SK-N-SH (cell line): ENCODE data around the gene TJAP1.

Experiments
- EP300 ChIP-seq, 2 experiments: IDR thresholded peaks; 2 replicates each; pipeline versions ENCODE4 v1.4.0 to v1.6.1; 2012; ENCODE audit warnings: borderline replicate concordance in 1 of 2, low read depth in 1 of 2, low read length in 1 of 2
- EZH2phosphoT487 ChIP-seq: fragments of 200-600 bp; sonication (generic); IDR thresholded peaks from 2 replicates; pipeline ENCODE4 v1.6.1; 2017; ENCODE audit warnings: low read depth, mixed run types, mild to moderate bottlenecking, antibody characterized with exemption, moderate library complexity, borderline replicate concordance
- POLR2AphosphoS5 ChIP-seq: IDR thresholded peaks from 2 replicates; pipeline ENCODE4 v1.6.1; 2012; ENCODE audit warnings: low read depth, low read length
- SMC3 ChIP-seq: IDR thresholded peaks from 2 replicates; pipeline ENCODE4 v1.6.1; 2012; ENCODE audit warnings: low read depth, low read length, improper control_type of control experiment
- YY1 ChIP-seq: IDR thresholded peaks from 2 replicates; pipeline ENCODE4 v1.4.0; 2012; ENCODE audit warnings: low read depth, mild to moderate bottlenecking
- TF ChIP-seq, protein P1 (sequence below): fragments of 200-600 bp; sonication (generic); IDR thresholded peaks from 2 replicates; pipeline ENCODE4 v1.6.1; 2017; ENCODE audit warnings: antibody characterized with exemption, mild to moderate bottlenecking, moderate library complexity
- TF ChIP-seq, protein P2 (sequence below): fragments of 150-350 bp; IDR thresholded peaks from 2 replicates; pipeline ENCODE4 v1.6.1; 2017; ENCODE audit warnings: antibody characterized with exemption, low read length, low read depth, borderline replicate concordance
- TF ChIP-seq, protein P3 (sequence below): fragments of 150-350 bp; IDR thresholded peaks from 2 replicates; pipeline ENCODE4 v1.6.1; 2016; ENCODE audit warnings: mild to moderate bottlenecking, low read depth, low read length
- TF ChIP-seq, protein P4 (sequence below): IDR thresholded peaks from 2 replicates; pipeline ENCODE4 v1.6.1; 2012; ENCODE audit warnings: mild to moderate bottlenecking, low read depth, low read length, moderate library complexity
- TF ChIP-seq, protein P5 (sequence below): IDR thresholded peaks from 2 replicates; pipeline ENCODE4 v1.4.0; 2012; ENCODE audit warnings: low read depth, borderline replicate concordance

DNA sequence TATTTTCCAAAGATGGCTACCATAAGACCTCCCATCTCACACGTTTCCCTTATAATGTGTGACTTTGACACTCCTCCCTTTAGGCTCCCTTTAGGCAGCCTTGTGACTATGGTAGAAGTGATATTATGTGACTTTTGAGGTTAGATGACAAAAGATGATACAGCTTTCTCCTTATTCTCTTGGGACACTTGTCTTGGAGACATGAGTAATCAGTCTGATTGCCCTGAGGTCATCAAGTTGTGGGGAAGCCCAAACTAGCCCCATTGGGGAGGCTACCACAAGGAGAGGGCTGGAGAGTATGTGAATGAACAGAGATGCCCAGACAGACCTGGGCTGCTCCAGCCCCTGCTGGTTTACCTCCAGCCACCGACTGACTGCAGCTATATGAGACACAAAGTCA lies 11.4 kb upstream of the TJAP1 start:
- TF ChIP-seq YY1 (no peak), POLR2AphosphoS5 (no peak), SMC3 (no peak), EP300 (IDR thresholded peaks at IDR 0.05; ENCODE audit: borderline replicate concordance in 1 of 2, low read depth in 1 of 2, low read length in 1 of 2) (no peak), EZH2phosphoT487 (no peak)
- TF ChIP-seq, protein P1, sequence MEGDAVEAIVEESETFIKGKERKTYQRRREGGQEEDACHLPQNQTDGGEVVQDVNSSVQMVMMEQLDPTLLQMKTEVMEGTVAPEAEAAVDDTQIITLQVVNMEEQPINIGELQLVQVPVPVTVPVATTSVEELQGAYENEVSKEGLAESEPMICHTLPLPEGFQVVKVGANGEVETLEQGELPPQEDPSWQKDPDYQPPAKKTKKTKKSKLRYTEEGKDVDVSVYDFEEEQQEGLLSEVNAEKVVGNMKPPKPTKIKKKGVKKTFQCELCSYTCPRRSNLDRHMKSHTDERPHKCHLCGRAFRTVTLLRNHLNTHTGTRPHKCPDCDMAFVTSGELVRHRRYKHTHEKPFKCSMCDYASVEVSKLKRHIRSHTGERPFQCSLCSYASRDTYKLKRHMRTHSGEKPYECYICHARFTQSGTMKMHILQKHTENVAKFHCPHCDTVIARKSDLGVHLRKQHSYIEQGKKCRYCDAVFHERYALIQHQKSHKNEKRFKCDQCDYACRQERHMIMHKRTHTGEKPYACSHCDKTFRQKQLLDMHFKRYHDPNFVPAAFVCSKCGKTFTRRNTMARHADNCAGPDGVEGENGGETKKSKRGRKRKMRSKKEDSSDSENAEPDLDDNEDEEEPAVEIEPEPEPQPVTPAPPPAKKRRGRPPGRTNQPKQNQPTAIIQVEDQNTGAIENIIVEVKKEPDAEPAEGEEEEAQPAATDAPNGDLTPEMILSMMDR = no peak
- TF ChIP-seq, protein P2, sequence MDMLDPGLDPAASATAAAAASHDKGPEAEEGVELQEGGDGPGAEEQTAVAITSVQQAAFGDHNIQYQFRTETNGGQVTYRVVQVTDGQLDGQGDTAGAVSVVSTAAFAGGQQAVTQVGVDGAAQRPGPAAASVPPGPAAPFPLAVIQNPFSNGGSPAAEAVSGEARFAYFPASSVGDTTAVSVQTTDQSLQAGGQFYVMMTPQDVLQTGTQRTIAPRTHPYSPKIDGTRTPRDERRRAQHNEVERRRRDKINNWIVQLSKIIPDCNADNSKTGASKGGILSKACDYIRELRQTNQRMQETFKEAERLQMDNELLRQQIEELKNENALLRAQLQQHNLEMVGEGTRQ = no peak
- TF ChIP-seq, protein P3, sequence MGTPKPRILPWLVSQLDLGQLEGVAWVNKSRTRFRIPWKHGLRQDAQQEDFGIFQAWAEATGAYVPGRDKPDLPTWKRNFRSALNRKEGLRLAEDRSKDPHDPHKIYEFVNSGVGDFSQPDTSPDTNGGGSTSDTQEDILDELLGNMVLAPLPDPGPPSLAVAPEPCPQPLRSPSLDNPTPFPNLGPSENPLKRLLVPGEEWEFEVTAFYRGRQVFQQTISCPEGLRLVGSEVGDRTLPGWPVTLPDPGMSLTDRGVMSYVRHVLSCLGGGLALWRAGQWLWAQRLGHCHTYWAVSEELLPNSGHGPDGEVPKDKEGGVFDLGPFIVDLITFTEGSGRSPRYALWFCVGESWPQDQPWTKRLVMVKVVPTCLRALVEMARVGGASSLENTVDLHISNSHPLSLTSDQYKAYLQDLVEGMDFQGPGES = no peak
- TF ChIP-seq, protein P4, sequence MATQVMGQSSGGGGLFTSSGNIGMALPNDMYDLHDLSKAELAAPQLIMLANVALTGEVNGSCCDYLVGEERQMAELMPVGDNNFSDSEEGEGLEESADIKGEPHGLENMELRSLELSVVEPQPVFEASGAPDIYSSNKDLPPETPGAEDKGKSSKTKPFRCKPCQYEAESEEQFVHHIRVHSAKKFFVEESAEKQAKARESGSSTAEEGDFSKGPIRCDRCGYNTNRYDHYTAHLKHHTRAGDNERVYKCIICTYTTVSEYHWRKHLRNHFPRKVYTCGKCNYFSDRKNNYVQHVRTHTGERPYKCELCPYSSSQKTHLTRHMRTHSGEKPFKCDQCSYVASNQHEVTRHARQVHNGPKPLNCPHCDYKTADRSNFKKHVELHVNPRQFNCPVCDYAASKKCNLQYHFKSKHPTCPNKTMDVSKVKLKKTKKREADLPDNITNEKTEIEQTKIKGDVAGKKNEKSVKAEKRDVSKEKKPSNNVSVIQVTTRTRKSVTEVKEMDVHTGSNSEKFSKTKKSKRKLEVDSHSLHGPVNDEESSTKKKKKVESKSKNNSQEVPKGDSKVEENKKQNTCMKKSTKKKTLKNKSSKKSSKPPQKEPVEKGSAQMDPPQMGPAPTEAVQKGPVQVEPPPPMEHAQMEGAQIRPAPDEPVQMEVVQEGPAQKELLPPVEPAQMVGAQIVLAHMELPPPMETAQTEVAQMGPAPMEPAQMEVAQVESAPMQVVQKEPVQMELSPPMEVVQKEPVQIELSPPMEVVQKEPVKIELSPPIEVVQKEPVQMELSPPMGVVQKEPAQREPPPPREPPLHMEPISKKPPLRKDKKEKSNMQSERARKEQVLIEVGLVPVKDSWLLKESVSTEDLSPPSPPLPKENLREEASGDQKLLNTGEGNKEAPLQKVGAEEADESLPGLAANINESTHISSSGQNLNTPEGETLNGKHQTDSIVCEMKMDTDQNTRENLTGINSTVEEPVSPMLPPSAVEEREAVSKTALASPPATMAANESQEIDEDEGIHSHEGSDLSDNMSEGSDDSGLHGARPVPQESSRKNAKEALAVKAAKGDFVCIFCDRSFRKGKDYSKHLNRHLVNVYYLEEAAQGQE = no peak
- TF ChIP-seq, protein P5, sequence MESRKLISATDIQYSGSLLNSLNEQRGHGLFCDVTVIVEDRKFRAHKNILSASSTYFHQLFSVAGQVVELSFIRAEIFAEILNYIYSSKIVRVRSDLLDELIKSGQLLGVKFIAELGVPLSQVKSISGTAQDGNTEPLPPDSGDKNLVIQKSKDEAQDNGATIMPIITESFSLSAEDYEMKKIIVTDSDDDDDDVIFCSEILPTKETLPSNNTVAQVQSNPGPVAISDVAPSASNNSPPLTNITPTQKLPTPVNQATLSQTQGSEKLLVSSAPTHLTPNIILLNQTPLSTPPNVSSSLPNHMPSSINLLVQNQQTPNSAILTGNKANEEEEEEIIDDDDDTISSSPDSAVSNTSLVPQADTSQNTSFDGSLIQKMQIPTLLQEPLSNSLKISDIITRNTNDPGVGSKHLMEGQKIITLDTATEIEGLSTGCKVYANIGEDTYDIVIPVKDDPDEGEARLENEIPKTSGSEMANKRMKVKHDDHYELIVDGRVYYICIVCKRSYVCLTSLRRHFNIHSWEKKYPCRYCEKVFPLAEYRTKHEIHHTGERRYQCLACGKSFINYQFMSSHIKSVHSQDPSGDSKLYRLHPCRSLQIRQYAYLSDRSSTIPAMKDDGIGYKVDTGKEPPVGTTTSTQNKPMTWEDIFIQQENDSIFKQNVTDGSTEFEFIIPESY = no peak
